DOHH2 (cell line): ENCODE measurements around the gene RAD51B.

ENCODE experiments used
- CTCF ChIP-seq: fragments of 200-600 bp; sonication (generic); IDR thresholded peaks from one replicate; pipeline ENCODE4 v1.5.1; 2014; ENCODE audit warnings: antibody characterized with exemption, mild to moderate bottlenecking, low read depth, low read length; ENCODE audit not compliant: poor library complexity, severe bottlenecking
- EZH2phosphoT487 ChIP-seq: fragments of 200-600 bp; sonication (generic); IDR thresholded peaks from 2 replicates; pipeline ENCODE4 v1.6.1; 2017; ENCODE audit warnings: borderline replicate concordance, mild to moderate bottlenecking, antibody characterized with exemption, low read length, moderate library complexity, mixed read lengths

GRCh38 chr14:67853715-67854114 lies 34.1 kb downstream of the RAD51B start:
- TF ChIP-seq CTCF = no peak
- TF ChIP-seq EZH2phosphoT487 = no peak
